ENCODE data around the gene PRDM10.
"Not testable (repeated sequence)": the region's sequence is repeated elsewhere in the genome, so short reads cannot be mapped to it uniquely, and the experiment has no call there.

The PRDM10 gene

GRCh38 chr11:129888451-129888850 lies 114.2 kb downstream of the PRDM10 start:
- DNase-seq: no peak

- DNase-seq: no peak
These were observed 117.3 kb downstream of the PRDM10 start for GRCh38 chr11:129885381-129885780.

- DNase-seq: no peak
These were observed 118.1 kb downstream of the PRDM10 start for GRCh38 chr11:129884581-129884980.

GRCh38 chr11:129881570-129882170 lies 121.0 kb downstream of the PRDM10 start:
- DNase-seq: no peak

GRCh38 chr11:129880311-129880710 lies 122.3 kb downstream of the PRDM10 start:
- DNase-seq: no peak

GRCh38 chr11:129871914-129872313 lies 130.7 kb downstream of the PRDM10 start:
- no peak for DNase-seq

- not testable (repeated sequence) for DNase-seq
These were observed 134.0 kb downstream of the PRDM10 start for GRCh38 chr11:129868626-129869025.

GRCh38 chr11:129866311-129866710 lies 136.3 kb downstream of the PRDM10 start:
- DNase-seq: no peak

- DNase-seq: no peak
These were observed 136.9 kb downstream of the PRDM10 start for GRCh38 chr11:129865701-129866100.

GRCh38 chr11:129864811-129865210 lies 137.8 kb downstream of the PRDM10 start:
- no peak for DNase-seq

- no peak for DNase-seq
These were observed 140.7 kb downstream of the PRDM10 start for GRCh38 chr11:129861702-129862522.

GRCh38 chr11:129856036-129856435 lies 146.6 kb downstream of the PRDM10 start:
- DNase-seq: no peak

- no peak for DNase-seq
These were observed 147.5 kb downstream of the PRDM10 start for GRCh38 chr11:129855086-129855485.

GRCh38 chr11:129854232-129854805 lies 148.3 kb downstream of the PRDM10 start:
- DNase-seq: no peak

GRCh38 chr11:129853518-129854231 lies 149.0 kb downstream of the PRDM10 start:
- DNase-seq: peak; percentile 99

GRCh38 chr11:129852125-129852740 lies 150.4 kb downstream of the PRDM10 start:
- DNase-seq: no peak

Measured in NCI-H1105 (cell line).